AG08396 (cell line): ENCODE data around the gene PTER.

Experiments
- DNase-seq: peaks from one replicate; pipeline ENCODE4 v3.0.0; 2012; ENCODE audit warnings: low spot score, mixed read lengths

PTER gene

DNA sequence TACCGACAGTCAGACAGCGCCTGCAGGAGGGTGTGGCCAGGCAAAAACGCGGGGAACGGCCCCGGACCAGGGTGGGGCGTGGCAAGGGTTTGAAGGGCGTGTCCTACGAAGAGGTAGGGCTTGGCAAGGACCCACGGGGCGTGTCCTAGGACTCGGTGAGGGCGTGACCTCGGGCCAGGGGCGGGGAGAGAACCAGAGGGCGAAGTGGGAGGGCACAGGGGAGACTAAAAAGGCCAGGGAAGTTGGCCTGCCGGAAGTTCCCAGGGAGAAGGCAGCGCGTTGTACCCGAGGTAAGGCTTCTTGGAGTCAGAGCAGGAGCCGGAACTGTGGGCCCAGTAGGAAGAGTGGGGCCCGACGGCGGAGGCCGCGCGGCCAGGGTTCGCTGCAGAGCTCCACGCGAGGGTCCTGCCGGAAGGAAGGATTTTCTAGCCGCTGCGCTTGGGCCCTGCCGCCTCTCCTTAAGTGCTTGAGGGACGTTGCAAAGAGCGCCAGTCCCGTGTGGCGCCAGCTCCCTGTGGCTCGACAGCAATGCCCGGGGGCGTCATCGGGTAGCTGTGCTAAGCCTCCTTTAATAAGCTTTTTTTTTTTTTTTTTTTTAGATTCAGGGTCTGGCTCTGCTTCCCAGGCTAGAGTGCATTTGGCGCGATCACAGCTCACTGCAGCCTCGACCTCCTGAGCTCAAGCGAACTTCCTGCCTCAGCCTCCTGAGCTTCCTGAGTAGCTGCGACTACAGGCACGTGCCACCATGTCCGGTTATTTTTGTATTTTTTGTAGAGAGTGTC lies at the start of gene PTER:
TSS of gene PTER (plus strand) at position 253 of the 782 bp plus-strand sequence. CDS start 47,375 bp downstream, outside the sequence.
- peak; percentile 87 for DNase-seq

GRCh38 chr10:16392531-16393069 lies 44.2 kb upstream of the PTER start:
- DNase-seq: no peak

GRCh38 chr10:16393271-16393858 lies 43.4 kb upstream of the PTER start:
- no peak for DNase-seq

DNA sequence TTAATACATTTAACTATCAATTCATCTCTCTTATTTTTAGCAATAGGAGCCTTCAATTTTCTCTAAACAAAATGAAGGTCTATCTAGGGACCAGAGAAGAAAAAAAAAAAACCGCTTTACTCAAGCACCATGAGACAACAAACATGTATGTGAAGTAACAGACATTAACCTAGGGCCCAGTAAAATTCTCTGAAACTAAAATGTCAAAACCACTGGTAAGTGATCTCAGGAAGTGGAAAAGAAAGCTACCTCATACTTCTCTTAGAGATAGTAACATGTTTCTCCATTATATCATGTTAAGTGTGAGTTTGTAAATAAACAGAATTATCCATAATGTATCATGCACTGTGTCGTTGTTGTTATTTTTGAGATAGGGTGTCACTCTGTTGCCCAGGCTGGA lies 35.4 kb upstream of the PTER start:
- no peak for DNase-seq

GRCh38 chr10:16408379-16408778 lies 28.4 kb upstream of the PTER start:
- no peak for DNase-seq

DNA sequence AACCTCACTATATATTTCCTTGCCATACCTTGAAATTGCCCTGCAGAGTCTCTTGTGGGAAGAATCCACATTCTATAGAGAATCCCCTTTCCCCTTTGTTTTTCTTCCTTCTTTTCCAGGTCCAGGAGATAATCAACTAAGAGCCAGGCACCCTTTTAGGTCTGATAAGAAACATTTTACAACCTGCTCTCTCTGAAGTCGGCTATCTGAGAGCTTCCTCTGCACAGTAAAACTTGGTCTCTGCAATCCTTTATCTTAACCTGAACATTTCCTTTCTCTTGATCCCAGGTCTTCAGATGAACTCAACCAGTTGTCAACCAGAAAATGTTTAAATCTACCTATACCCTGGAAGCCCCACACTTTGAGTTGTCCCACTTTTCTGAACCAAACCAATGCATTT lies 19.5 kb upstream of the PTER start:
- DNase-seq: no peak

DNA sequence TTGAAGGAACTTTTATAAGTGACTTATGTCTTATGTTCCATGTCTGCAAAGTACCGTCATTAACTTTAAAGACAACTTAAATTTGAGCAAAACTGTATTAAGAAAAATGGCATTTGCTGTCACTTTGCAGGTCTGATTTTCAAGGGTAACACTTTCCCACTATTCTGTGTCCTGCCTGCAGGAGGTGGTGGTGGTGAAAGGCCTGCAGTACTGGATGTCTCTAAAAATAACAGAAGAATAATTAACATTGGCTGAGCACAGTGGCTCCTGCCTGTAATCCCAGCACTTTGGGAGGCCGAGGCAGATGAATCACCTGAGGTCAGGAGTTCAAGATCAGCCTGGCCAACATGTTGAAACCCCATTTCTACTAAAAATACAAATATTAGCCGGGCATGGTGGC lies 13.2 kb upstream of the PTER start:
- DNase-seq: no peak

DNA sequence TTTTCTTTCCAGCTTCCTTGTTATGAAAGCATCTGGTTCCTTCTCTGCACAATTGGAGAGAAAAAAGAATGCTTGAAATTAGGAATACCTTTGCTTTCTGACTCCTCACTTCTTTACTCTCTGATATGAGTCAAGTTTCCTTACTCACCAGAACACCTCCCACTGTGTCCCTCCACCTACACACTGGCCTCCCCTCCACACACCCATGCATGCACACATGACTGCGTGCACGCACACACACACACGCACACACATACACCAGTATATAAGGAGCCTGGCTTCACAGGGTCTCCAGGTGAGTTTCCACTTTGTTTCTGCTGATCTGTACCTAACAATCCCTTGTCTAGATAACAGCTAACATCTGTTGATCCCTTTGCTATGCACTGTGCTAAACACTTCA lies 11.4 kb upstream of the PTER start:
- no peak for DNase-seq

GRCh38 chr10:16429539-16429938 lies 7.3 kb upstream of the PTER start:
- no peak for DNase-seq

DNA sequence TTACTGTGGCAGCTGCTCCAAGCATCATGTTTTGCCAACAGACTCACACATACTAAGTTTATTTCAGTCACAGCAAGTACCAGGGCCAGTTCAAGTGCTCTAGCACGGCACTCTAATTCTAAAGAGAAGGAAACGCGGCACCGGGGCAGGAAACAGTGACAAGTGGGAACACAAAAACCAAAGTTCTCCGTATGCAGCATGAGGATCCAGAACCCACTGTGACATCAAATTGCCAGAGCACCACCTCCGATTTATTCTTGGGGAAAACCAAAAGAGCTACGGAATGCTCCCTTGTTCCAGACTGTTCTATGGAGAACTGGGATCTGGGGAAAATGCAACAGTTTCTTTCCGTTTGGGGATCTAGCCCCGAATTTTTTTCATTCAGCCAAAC lies 448 bp upstream of the PTER start:
- DNase-seq: no peak

DNA sequence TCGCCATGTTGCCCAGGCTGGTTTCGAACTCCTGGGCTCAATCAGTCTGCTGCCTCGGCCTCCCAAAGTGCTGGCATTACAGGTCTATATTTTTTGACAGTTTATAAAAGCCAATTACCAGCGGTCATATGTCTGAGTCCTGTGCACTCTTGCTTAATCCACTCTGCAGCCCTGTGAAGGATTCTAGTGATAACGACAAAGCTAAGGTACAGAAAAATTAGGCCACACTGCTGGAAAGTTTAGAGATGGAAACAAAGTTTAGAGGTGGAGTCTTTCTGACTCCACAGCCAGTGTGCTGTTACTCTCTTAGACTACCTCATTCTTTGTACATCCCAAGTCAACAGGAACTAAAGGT lies 707 bp downstream of the PTER start:
- no peak for DNase-seq

- no peak for DNase-seq
Observed at GRCh38 chr10:16439295-16439694, 2.5 kb downstream of the PTER start.

- DNase-seq: no peak
Observed at GRCh38 chr10:16440396-16441133, 3.8 kb downstream of the PTER start.

DNA sequence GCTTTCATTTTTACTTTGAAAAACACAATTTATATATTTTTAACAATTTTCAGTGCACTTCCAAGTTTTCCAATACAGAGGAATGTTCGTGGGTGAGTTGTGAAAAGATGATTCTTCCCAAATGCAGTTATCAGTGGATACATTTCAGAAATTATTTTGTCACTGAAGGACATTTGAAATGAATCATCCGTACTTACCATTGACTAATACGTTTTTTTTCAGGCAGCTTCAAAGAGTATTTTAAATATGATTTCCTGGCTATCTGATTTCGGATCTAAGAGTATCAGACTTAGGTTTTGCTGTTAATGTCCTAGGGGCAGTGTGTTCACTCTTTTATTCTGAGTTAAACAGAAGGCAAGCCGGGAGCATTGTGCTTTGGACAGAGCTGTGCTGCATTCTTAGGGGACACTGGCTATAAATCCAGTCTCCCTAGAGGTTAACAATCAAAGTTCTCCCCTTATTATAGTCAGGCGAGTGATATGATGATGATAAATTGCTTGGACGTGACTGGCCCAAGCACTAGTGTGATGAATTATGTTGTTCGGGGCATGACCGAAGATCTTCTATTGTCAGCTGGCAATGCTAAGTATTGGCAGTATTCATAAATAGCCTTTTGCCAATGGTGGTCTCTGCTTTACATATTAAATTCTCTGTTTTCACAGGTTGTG lies 4.5 kb downstream of the PTER start:
- no peak for DNase-seq

DNA sequence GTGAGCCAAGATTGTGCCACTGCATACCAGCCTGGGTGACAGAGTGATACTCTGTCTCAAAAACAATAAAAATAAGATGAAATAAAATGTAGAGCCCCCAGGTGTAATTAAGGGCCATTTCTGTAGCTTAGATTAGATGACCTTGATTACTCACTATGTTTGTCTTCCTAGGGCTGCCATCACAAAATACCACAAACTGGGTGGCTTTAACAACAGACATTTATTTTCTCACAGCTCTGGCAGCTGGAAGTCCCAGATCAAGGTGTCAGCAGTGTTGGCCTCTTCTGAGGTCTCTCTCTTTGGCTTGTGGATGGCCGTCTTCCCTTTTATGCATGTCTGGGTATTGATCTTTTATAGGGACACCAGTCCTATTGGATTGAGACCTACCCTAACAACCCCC lies 6.1 kb downstream of the PTER start:
- no peak for DNase-seq

- DNase-seq: no peak
Observed at GRCh38 chr10:16445770-16446469, 9.1 kb downstream of the PTER start.

- no peak for DNase-seq
Observed at GRCh38 chr10:16449454-16449853, 12.6 kb downstream of the PTER start.

DNA sequence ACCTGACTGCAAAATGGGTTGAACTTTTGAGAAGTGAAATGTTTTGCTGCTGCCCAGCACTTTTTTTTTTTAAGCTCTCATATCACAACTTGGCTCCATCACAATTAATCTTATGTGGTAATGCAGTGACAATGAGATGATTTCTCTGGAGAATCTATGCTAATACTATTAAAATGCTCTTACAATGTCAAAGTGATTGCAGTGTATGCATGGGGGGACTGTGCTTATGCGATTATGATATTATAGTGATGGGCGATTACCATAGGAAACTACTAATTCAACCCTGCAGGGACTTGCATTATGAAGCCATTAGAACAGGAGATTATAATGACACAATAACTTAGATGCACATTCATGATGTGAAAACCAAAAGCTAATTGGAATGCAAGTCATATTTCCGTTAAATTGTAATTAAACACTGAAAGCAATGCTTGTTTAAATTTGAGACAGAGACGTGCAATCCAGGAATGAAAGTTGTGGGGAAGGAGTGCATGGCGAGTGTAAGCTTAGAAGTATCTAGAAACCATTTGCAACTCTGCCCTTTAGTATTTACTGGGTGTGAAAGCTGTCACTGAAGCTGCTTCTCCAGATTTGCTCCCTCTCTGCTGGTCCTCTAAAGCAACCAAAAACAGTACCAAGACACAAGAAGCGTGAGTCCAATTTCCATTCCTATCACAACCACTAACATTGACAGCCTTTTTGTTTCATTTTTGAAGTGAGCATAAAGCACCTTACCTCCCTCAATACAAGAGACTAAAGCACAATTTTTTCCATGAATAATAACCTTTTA lies 21.6 kb downstream of the PTER start:
- DNase-seq: no peak

GRCh38 chr10:16459423-16459939 lies 22.7 kb downstream of the PTER start:
- DNase-seq: no peak

DNA sequence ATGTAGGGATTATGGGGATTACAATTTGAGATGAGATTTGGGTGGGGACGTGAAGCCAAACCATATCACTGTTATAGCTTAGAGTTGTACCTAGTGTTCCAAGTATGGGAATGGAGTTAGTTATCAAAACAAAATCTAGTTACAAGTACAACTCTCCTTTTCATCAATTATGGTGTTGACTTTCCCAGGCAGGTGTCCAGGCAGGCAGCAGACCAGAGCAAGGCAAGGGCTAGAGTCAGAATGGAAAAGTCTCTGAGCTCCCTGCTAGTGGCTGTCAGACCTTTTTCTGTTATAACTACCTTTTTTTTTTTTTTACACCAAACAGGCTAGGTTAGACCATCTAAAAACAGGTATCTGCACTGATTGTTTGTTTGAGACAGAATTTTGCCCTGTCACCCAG lies 29.2 kb downstream of the PTER start:
- no peak for DNase-seq

GRCh38 chr10:16470747-16471146 lies 33.9 kb downstream of the PTER start:
- no peak for DNase-seq
